IMR-90 (cell line): ENCODE results near the gene STEAP4.

Experiments used
- MXI1 ChIP-seq: IDR thresholded peaks from 2 replicates; pipeline ENCODE4 v1.6.1; 2012; ENCODE audit warnings: low read depth, mild to moderate bottlenecking, low read length, moderate library complexity, borderline replicate concordance
- POLR2A ChIP-seq: IDR thresholded peaks from 2 replicates; pipeline ENCODE4 v1.6.1; 2012; ENCODE audit warnings: mild to moderate bottlenecking, low read depth, low read length
- RCOR1 ChIP-seq: IDR thresholded peaks from 2 replicates; pipeline ENCODE4 v1.6.1; 2012; ENCODE audit warnings: mild to moderate bottlenecking, low read length, improper control_type of control experiment; ENCODE audit not compliant: insufficient replicate concordance
- TF ChIP-seq, protein P1 (sequence below): conservative IDR thresholded peaks from 2 replicates; pipeline ENCODE4 v1.5.1; 2012; ENCODE audit warnings: mild to moderate bottlenecking, low read depth, low read length, improper control_type of control experiment

DNA sequence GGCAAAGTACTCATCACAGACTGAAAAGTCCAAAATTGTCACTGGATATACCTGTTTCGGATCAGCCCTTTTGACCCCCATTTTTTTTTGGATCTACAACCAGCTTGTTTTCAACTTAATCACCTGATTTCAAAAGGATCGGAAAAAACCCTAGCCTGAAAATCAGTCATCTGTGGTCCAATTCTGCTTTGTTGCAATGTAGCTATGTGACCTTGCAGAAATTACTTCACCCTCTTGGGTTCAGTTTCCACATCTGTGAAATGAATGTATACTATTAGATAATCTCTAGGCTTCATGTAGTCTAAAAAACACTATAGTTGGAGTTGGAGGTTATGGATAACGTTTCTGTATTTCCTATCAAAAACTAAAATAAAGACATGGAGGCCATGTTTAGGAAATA lies 37.1 kb downstream of the STEAP4 start:
- TF ChIP-seq, protein P1, sequence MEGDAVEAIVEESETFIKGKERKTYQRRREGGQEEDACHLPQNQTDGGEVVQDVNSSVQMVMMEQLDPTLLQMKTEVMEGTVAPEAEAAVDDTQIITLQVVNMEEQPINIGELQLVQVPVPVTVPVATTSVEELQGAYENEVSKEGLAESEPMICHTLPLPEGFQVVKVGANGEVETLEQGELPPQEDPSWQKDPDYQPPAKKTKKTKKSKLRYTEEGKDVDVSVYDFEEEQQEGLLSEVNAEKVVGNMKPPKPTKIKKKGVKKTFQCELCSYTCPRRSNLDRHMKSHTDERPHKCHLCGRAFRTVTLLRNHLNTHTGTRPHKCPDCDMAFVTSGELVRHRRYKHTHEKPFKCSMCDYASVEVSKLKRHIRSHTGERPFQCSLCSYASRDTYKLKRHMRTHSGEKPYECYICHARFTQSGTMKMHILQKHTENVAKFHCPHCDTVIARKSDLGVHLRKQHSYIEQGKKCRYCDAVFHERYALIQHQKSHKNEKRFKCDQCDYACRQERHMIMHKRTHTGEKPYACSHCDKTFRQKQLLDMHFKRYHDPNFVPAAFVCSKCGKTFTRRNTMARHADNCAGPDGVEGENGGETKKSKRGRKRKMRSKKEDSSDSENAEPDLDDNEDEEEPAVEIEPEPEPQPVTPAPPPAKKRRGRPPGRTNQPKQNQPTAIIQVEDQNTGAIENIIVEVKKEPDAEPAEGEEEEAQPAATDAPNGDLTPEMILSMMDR = no peak
- TF ChIP-seq RCOR1 (no peak), POLR2A (no peak), MXI1 (no peak)
